HepG2 (cell line): Measurements from ENCODE around the gene ACACB. TPM values are rescaled to one million over a fixed set of nuclear protein-coding genes. Genes with fewer than 3 reads are reported as not detected.

Experiments used
- ARID2 ChIP-seq: sonication (generic); formaldehyde crosslinking; IDR thresholded peaks from 2 replicates; pipeline ENCODE4 v1.8.1; 2022; ENCODE audit warnings: mild to moderate bottlenecking, missing genetic modification reagents, borderline replicate concordance
- CBX5 ChIP-seq: sonication (generic); formaldehyde crosslinking; IDR thresholded peaks from 2 replicates; pipeline ENCODE4 v1.4.0; 2020; ENCODE audit warnings: missing genetic modification reagents, borderline replicate concordance
- GATAD1 ChIP-seq: IDR thresholded peaks from 2 replicates; pipeline ENCODE4 v1.6.1; 2016; ENCODE audit warnings: missing genetic modification reagents, missing compliant biosample characterization
- HNF1A ChIP-seq, 2 experiments: sonication (generic) in 1 of 2; formaldehyde crosslinking in 1 of 2; IDR thresholded peaks; 2 replicates each; pipeline versions ENCODE4 v1.4.0 to v1.6.1; 2016 to 2020; ENCODE audit warnings: borderline replicate concordance in 1 of 2, low read depth in 1 of 2, mild to moderate bottlenecking in 1 of 2, missing genetic modification reagents in 1 of 2
- NR3C1 ChIP-seq: sonication (generic); formaldehyde crosslinking; IDR thresholded peaks from 2 replicates; pipeline ENCODE4 v1.4.0; 2020; ENCODE audit warnings: missing genetic modification reagents
- SALL1 ChIP-seq: sonication (generic); formaldehyde crosslinking; IDR thresholded peaks from 2 replicates; pipeline ENCODE4 v1.8.0; 2022; ENCODE audit warnings: mild to moderate bottlenecking, missing genetic modification reagents
- SP4 ChIP-seq: sonication (generic); formaldehyde crosslinking; IDR thresholded peaks from 2 replicates; pipeline ENCODE4 v1.8.1; 2023; ENCODE audit warnings: mild to moderate bottlenecking, missing genetic modification reagents
- SYNCRIP ChIP-seq: fragments of 200-400 bp; formaldehyde crosslinking; IDR thresholded peaks from 2 replicates; pipeline ENCODE4 v1.6.1; 2018; ENCODE audit warnings: mild to moderate bottlenecking, low read depth, low read length; ENCODE audit not compliant: insufficient read depth
- TCF7 ChIP-seq: sonication (generic); IDR thresholded peaks from 2 replicates; pipeline ENCODE4 v1.6.1; 2016; ENCODE audit warnings: antibody characterized with exemption, low read depth
- TOE1 ChIP-seq: sonication (generic); formaldehyde crosslinking; IDR thresholded peaks from 2 replicates; pipeline ENCODE4 v1.4.0; 2020; ENCODE audit warnings: mild to moderate bottlenecking, missing genetic modification reagents
- ZBTB20 ChIP-seq: sonication (generic); formaldehyde crosslinking; IDR thresholded peaks from 2 replicates; pipeline ENCODE4 v1.8.1; 2023; ENCODE audit warnings: missing genetic modification reagents, low read depth, mild to moderate bottlenecking, borderline replicate concordance
- ZBTB21 ChIP-seq: sonication (generic); formaldehyde crosslinking; IDR thresholded peaks from 2 replicates; pipeline ENCODE4 v1.4.0; 2020; ENCODE audit warnings: missing genetic modification reagents
- ZFP62 ChIP-seq: sonication (generic); formaldehyde crosslinking; IDR thresholded peaks from 2 replicates; pipeline ENCODE4 v1.4.0; 2020; ENCODE audit warnings: missing genetic modification reagents
- ZNF18 ChIP-seq: sonication (generic); formaldehyde crosslinking; IDR thresholded peaks from 2 replicates; pipeline ENCODE4 v1.8.0; 2022; ENCODE audit warnings: mild to moderate bottlenecking, missing genetic modification reagents; ENCODE audit not compliant: insufficient replicate concordance
- ZNF383 ChIP-seq: sonication (generic); formaldehyde crosslinking; IDR thresholded peaks from 2 replicates; pipeline ENCODE4 v1.4.0; 2020; ENCODE audit warnings: missing genetic modification reagents, mild to moderate bottlenecking, borderline replicate concordance
- ZNF567 ChIP-seq: sonication (generic); formaldehyde crosslinking; IDR thresholded peaks from 2 replicates; pipeline ENCODE4 v1.8.1; 2023; ENCODE audit warnings: mild to moderate bottlenecking, missing genetic modification reagents, borderline replicate concordance
- ZNF674 ChIP-seq: sonication (generic); formaldehyde crosslinking; IDR thresholded peaks from 2 replicates; pipeline ENCODE4 v1.5.0; 2020; ENCODE audit warnings: low read depth, mild to moderate bottlenecking, missing genetic modification reagents
- ZNF704 ChIP-seq: sonication (generic); formaldehyde crosslinking; IDR thresholded peaks from 2 replicates; pipeline ENCODE4 v1.8.1; 2023; ENCODE audit warnings: mild to moderate bottlenecking, inconsistent platforms, moderate library complexity, missing genetic modification reagents, borderline replicate concordance
- ZNF780A ChIP-seq: sonication (generic); formaldehyde crosslinking; IDR thresholded peaks from 2 replicates; pipeline ENCODE4 v1.8.0; 2022; ENCODE audit warnings: mild to moderate bottlenecking, missing genetic modification reagents, moderate library complexity
- ZNF781 ChIP-seq: sonication (generic); formaldehyde crosslinking; IDR thresholded peaks from 2 replicates; pipeline ENCODE4 v1.5.1; 2020; ENCODE audit warnings: borderline replicate concordance, mild to moderate bottlenecking, missing genetic modification reagents; ENCODE audit errors: not compliant biosample characterization
- polyA plus RNA-seq, 8 experiments: library from polyadenylated mRNA; depleted of rRNA in 3 of 8; stranded (reverse) in 7 of 8; unstranded in 1 of 8; fragments of >200 nt; fragmentation: Illumina TruSeq in 4 of 8; extraction: Trizol in 4 of 8; gene quantifications; 2 replicates each; pipeline versions ENCODE4 v1.2.1 to v1.2.3, GENCODE V29; 2011 to 2016; ENCODE audit warnings: low read depth in 4 of 8, missing spikeins in 1 of 8, mixed read lengths in 1 of 8; ENCODE audit not compliant: insufficient read depth in 1 of 8
- total RNA-seq, 5 experiments: library from RNA; depleted of rRNA; stranded (reverse); fragments of >200 nt; fragmentation: Illumina TruSeq; extraction: Trizol; gene quantifications; 2 replicates each; pipeline ENCODE4 v1.2.3, GENCODE V29; 2016; ENCODE audit warnings: low read depth in 1 of 5
- TF ChIP-seq, protein P1 (sequence below): sonication (generic); formaldehyde crosslinking; IDR thresholded peaks from 2 replicates; pipeline ENCODE4 v1.4.0; 2020; ENCODE audit warnings: mild to moderate bottlenecking, missing genetic modification reagents

ACACB gene
- total and polyA plus RNA-seq, 2 of the 13 experiments (the other 11 are each of a cell fraction or from before 2014, with no cell fraction given), result 6.2 to 8.6 TPM

- TF ChIP-seq ZNF704 (CRISPR knock-in tag) (no peak), SP4 (no peak; the same call in 1 of the 2 replicates), ZNF567 (CRISPR knock-in tag) (no peak), TCF7 (0 out of 2 replicates have a peak, but pooled peaks have one; percentile 64), SYNCRIP (no peak), ZNF18 (CRISPR knock-in tag) (no peak), ZNF780A (no peak; the same call in 1 of the 2 replicates), SALL1 (CRISPR knock-in tag) (peak; percentile 65; the same call in 1 of the 2 replicates), ZNF383 (CRISPR knock-in tag) (no peak), GATAD1 (CRISPR knock-in tag) (no peak), ZNF674 (CRISPR knock-in tag) (no peak), ZBTB21 (CRISPR knock-in tag) (peak; percentile 73; the same call in 1 of the 2 replicates), ARID2 (CRISPR knock-in tag) (no peak), ZNF781 (CRISPR knock-in tag) (no peak), ZBTB20 (CRISPR knock-in tag) (0 out of 2 replicates have a peak, but pooled peaks have one; percentile 30), NR3C1 (CRISPR knock-in tag) (no peak), TOE1 (CRISPR knock-in tag) (no peak), ZFP62 (no peak), HNF1A (IDR thresholded peaks at IDR 0.05; ENCODE audit: low read depth) (peak; percentile 61), HNF1A (CRISPR knock-in tag; IDR thresholded peaks at IDR 0.05; ENCODE audit: borderline replicate concordance) (peak; percentile 71), CBX5 (CRISPR knock-in tag) (peak; percentile 63; the same call in 1 of the 2 replicates)
- TF ChIP-seq, protein P1, sequence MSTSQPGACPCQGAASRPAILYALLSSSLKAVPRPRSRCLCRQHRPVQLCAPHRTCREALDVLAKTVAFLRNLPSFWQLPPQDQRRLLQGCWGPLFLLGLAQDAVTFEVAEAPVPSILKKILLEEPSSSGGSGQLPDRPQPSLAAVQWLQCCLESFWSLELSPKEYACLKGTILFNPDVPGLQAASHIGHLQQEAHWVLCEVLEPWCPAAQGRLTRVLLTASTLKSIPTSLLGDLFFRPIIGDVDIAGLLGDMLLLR (CRISPR knock-in tag), result no peak
Measured at GRCh38 chr12:109277899-109278762, 161.7 kb downstream of the ACACB start (continued).
